GM21576 (cell line): ENCODE results near the gene CFAP410.

ENCODE experiments used
- ATAC-seq: cut with Tn5 transposase; IDR thresholded peaks from one replicate; pipeline ENCODE4 v1.9.1; 2021; ENCODE audit warnings: mild to moderate bottlenecking, moderate library complexity; ENCODE audit not compliant: unreplicated experiment

CFAP410 gene

DNA sequence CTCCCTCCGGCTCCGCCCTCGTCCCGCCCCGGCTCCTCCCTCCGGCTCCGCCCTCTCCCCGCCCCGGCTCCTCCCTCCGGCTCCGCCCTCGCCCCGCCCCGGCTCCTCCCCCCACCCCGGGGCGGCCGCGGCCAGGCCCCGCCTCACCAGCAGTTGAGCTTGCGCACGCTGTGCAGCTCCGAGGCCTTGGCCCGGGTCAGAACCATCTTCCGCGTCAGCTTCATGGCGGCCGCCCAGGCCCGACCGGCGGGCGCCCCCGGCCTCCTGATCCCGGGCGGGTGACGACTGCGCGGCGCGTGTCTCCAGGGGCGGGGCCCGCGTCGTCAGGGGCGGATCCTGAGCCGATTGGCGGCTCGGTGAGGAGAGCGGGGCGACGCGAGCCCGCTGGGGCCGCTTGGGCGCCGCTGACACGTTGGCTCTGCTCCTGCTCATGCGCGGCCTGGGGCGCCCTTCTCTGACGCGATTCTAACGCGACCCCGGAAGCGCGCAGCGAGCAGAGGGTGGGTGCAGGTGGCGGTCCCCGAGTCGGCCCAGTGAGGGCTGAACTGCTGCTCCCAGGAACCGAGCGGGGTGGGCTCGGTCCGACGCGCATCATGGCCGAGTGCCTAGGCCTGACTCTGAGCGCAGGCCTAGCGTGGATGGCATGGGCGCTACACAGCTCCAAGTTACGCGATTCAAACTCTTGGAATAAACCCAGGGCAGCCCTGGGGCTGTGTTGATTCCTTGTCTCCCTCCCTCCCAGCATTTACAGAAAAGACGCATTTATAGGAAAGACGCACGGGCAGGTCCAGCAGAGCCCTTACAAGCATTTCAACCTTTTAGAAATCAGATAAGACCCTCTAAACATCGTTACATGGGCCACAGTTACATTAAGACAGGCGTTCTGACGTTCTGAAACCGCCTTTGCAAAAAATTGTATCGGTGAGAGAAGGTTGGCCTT is at the start of gene CFAP410:
CFAP410 (minus strand) TSS at position 420 of the 940 bp plus-strand sequence; CDS start at position 224, 196 bp downstream.
- ATAC-seq, result peak; percentile 87

GRCh38 chr21:44384968-44385367 is 45.8 kb upstream of the CFAP410 start:
- no peak for ATAC-seq

- no peak for ATAC-seq
These were observed 44.0 kb upstream of the CFAP410 start for GRCh38 chr21:44383216-44383615.

GRCh38 chr21:44382536-44382935 is 43.3 kb upstream of the CFAP410 start:
- ATAC-seq, result no peak

GRCh38 chr21:44381874-44382273 is 42.7 kb upstream of the CFAP410 start:
- ATAC-seq, result no peak

DNA sequence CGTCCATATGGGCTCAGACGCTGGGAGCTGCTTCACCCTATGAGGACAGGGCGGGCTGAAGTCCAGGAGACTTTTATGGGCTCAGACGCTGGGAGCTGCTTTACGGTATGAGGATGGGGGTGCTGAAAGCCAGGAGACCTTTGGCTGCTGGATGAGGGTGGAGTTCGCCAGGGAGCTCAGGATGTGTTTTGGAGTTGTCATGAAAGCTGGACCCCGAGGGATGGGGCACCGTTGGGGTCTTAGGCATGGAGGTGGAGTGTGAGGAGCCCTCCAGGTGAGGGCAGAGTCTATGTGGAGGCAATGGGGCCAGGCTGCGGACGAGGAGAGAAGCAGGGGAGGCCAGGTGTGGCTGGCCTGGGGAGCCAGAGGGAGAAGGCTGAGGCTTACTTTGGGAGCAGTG is 41.7 kb upstream of the CFAP410 start:
- ATAC-seq, result no peak

GRCh38 chr21:44379991-44380865 is 41.0 kb upstream of the CFAP410 start:
- no peak for ATAC-seq

- ATAC-seq, result no peak
These were observed 40.3 kb upstream of the CFAP410 start for GRCh38 chr21:44379515-44379848.

DNA sequence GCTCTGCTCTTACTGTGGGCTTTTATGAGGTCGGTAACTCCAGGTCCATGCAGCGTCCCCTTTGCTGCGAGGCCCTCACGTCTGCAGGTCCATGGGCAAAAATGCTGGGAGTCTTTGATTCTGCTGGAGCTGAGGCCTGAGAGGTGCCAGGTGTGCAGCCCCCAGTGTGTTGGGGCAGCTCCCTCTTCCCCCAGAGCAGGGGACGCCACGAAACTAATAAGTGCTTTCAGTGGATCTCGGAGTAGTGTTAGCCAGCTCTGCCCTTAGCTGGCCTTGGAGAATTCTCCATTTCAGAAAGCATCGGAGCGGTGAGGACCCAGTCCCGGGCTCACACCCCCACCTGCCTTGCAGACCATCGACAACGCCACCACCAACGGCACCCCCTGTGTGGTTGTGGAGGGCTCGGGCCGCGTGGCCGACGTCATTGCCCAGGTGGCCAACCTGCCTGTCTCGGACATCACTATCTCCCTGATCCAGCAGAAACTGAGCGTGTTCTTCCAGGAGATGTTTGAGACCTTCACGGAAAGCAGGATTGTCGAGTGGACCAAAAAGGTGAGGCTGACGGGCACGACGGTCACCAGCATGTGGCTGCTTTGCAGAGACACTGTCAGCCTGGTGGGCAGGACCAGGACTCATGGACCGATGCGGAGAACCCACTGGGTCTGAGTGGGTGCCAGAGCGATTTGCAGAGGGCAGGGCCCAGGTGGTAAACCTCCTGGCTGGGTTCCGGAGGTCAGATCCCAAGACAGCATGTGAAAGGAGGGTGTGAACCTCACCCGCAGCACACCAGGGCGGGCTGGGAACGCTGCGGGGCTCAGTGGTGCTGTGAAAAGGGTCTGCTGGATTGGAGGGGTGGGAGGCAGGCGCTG is 39.7 kb upstream of the CFAP410 start:
- no peak for ATAC-seq

DNA sequence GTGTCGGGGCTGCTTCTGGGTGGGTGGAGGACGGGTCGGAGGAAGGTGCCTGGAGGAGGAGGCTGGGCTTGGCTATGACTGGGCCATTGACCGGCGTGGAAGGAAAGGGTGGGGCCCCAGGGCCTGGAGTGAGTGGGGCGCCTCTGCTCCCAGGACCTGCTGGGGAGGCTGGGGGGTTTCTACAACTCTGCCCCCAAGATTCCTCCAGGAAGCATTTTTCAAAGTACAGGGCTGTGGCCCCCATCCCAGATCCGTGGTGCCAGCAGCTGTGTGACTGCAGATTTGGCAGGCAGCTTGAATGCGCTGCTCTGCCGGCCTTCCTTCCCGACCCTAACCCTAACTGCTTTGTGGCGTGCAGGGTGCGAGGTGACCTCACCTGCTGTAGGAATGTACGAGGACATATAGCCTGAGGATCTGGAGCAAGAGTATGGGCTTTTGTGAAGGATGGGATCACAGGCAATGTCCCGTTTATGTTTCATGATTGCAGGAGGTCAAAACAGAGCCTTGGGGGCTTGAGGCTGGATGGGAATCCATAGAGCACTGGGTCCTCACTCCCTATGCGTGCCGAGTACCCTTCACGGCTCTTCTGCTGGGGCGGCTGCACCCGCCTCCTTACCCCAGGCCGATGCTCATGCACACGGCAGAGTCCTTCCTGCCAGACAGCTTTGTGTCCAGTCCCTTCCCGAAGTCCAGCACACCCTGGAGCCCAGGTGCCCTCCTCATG is 38.9 kb upstream of the CFAP410 start:
- ATAC-seq, result no peak

DNA sequence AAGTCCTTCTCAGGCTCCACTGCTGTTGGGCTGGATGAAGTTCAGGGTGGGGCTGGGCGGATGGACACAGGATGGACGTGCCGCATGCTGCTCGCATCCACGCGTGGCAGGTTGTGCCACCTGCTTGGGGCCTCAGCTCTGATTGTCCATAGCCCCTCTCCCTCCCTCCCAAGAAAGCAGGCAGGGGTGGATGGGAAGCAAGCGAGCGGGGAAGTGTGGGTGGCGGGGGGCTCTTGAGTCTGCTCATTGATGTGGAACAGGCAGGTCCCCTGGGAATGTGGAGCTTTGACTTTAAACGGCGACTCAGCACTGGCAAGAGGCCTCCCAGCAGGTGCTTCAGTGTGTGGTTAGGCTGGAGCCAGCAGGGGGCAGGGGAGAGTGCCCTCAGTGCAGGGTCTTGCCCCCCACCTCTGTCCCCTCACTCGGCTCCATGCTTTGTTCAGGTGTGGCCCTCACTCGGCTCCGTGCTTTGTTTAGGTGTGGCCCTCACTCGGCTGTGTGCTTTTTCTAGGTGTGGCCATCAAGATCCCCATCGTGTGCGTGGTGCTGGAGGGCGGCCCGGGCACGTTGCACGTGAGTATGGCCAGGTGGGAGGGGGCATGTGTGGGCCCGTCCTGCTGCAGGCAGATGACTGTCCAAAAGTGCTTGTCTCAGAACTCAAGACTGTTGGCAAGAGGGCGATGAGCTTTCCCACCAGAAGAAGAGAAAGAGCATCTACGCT is 38.2 kb upstream of the CFAP410 start:
- no peak for ATAC-seq

DNA sequence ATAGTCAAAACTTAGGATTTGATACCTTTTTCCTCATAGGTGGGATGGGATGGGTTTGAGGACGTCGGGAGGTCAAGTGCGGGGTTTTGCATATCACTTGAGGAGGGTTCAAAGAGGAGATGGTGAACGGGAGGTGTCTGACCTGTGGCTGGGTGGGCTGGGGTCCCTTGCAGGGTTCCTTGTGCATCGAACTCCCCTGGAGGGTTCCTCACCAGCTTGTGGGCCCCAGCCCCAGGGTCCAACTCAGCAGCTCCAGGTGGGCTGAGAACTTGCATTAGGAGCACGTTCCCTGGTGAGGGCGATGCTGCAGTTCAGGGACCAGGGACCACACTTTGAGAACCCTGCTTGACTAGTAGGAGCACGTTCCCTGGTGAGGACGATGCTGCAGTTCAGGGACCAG is 37.4 kb upstream of the CFAP410 start:
- no peak for ATAC-seq

- no peak for ATAC-seq
These were observed 36.6 kb upstream of the CFAP410 start for GRCh38 chr21:44375761-44376241.

DNA sequence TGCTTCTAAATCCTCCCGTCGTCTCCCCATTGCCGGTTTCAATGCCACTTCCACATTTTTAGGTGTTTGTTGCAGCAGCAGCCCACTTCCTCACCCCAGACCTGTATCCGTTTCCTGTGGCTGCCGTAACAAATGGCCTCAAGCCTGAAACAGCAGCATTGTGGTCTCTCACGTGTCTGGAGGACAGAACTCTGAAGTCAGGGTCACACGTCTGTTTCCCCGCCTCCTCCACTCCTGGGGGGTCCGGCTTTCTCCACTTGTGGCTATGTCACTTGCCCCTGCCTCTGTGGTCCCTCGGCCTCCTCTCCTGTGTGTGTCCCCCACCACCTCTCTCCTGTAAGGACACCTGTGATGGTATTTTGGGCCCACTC is 36.1 kb upstream of the CFAP410 start:
- ATAC-seq, result no peak

GRCh38 chr21:44374601-44375280 is 35.6 kb upstream of the CFAP410 start:
- ATAC-seq, result no peak

GRCh38 chr21:44372616-44373015 is 33.4 kb upstream of the CFAP410 start:
- ATAC-seq, result no peak

DNA sequence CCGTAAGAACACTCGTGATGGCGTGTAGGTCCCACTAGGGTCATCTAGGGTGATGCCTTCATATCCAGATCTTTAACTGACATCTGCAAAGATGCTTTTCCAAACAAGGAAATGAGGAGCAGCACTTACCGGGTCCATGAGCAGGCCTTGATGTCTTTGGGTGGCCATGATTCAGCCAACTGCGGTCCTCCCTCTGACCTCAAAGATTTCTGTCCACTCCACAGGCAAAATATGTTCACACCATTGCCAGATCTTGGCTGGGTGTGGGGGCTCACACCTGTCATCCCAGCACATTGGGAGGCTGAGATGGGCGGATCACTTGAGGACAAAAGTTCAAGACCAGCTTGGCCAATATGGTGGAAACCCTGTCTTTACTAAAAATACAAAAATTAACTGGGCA is 32.4 kb upstream of the CFAP410 start:
- ATAC-seq, result no peak

GRCh38 chr21:44370786-44371410 is 31.7 kb upstream of the CFAP410 start:
- ATAC-seq, result no peak
